Measurements from ENCODE around the gene TCF12.
A peak's percentile ranks its signal among the peaks of the same experiment; 100 is the strongest.

The TCF12 gene

GRCh38 chr15:57305009-57305408 lies 386.6 kb downstream of the TCF12 start:
- no peak for TF ChIP-seq YY1 (IDR thresholded peaks at IDR 0.05; ENCODE audit: low read depth)
- TF ChIP-seq RAD21 (IDR thresholded peaks at IDR 0.05; ENCODE audit: low read depth), result no peak
- TF ChIP-seq, protein P1, sequence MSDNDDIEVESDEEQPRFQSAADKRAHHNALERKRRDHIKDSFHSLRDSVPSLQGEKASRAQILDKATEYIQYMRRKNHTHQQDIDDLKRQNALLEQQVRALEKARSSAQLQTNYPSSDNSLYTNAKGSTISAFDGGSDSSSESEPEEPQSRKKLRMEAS (IDR thresholded peaks at IDR 0.05), result no peak
- TF ChIP-seq NFIC (IDR thresholded peaks at IDR 0.05), result no peak
- no peak for TF ChIP-seq TAF1 (IDR thresholded peaks at IDR 0.05; ENCODE audit: low read depth)
- no peak for TF ChIP-seq CREB1 (IDR thresholded peaks at IDR 0.05; ENCODE audit: low read depth)
- no peak for TF ChIP-seq ZBTB7A (IDR thresholded peaks at IDR 0.05; ENCODE audit: low read depth)
- TF ChIP-seq, protein P2, sequence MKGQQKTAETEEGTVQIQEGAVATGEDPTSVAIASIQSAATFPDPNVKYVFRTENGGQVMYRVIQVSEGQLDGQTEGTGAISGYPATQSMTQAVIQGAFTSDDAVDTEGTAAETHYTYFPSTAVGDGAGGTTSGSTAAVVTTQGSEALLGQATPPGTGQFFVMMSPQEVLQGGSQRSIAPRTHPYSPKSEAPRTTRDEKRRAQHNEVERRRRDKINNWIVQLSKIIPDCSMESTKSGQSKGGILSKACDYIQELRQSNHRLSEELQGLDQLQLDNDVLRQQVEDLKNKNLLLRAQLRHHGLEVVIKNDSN (IDR thresholded peaks at IDR 0.05), result no peak
- no peak for TF ChIP-seq TEAD4 (IDR thresholded peaks at IDR 0.05)
- no peak for TF ChIP-seq CEBPB (IDR thresholded peaks at IDR 0.05)
- TF ChIP-seq EGR1 (IDR thresholded peaks at IDR 0.05), result no peak
- TF ChIP-seq TCF12 (IDR thresholded peaks at IDR 0.05; ENCODE audit: low read depth), result no peak
- TF ChIP-seq, protein P3, sequence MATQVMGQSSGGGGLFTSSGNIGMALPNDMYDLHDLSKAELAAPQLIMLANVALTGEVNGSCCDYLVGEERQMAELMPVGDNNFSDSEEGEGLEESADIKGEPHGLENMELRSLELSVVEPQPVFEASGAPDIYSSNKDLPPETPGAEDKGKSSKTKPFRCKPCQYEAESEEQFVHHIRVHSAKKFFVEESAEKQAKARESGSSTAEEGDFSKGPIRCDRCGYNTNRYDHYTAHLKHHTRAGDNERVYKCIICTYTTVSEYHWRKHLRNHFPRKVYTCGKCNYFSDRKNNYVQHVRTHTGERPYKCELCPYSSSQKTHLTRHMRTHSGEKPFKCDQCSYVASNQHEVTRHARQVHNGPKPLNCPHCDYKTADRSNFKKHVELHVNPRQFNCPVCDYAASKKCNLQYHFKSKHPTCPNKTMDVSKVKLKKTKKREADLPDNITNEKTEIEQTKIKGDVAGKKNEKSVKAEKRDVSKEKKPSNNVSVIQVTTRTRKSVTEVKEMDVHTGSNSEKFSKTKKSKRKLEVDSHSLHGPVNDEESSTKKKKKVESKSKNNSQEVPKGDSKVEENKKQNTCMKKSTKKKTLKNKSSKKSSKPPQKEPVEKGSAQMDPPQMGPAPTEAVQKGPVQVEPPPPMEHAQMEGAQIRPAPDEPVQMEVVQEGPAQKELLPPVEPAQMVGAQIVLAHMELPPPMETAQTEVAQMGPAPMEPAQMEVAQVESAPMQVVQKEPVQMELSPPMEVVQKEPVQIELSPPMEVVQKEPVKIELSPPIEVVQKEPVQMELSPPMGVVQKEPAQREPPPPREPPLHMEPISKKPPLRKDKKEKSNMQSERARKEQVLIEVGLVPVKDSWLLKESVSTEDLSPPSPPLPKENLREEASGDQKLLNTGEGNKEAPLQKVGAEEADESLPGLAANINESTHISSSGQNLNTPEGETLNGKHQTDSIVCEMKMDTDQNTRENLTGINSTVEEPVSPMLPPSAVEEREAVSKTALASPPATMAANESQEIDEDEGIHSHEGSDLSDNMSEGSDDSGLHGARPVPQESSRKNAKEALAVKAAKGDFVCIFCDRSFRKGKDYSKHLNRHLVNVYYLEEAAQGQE (IDR thresholded peaks at IDR 0.05; ENCODE audit: low read depth), result no peak

GRCh38 chr15:57306161-57306943 lies 387.9 kb downstream of the TCF12 start:
- TF ChIP-seq FOXM1 (IDR thresholded peaks at IDR 0.05; ENCODE audit: borderline replicate concordance, low read depth) (no peak), NFIC (IDR thresholded peaks at IDR 0.05) (no peak), EGR1 (IDR thresholded peaks at IDR 0.05) (no peak), TAF1 (IDR thresholded peaks at IDR 0.05; ENCODE audit: low read depth) (no peak), CEBPB (IDR thresholded peaks at IDR 0.05) (no peak), EP300 (IDR thresholded peaks at IDR 0.05; ENCODE audit: borderline replicate concordance) (no peak), TCF12 (IDR thresholded peaks at IDR 0.05; ENCODE audit: low read depth) (no peak), CREB1 (IDR thresholded peaks at IDR 0.05; ENCODE audit: low read depth) (no peak), ZBTB7A (IDR thresholded peaks at IDR 0.05; ENCODE audit: low read depth) (no peak), TEAD4 (IDR thresholded peaks at IDR 0.05) (no peak), YY1 (IDR thresholded peaks at IDR 0.05; ENCODE audit: low read depth) (no peak), RAD21 (IDR thresholded peaks at IDR 0.05; ENCODE audit: low read depth) (peak; percentile 88)
- TF ChIP-seq, protein P1 (IDR thresholded peaks at IDR 0.05), result peak; percentile 53
- TF ChIP-seq, protein P3 (IDR thresholded peaks at IDR 0.05; ENCODE audit: low read depth), result no peak
- TF ChIP-seq, protein P2 (IDR thresholded peaks at IDR 0.05), result peak; percentile 84

DNA sequence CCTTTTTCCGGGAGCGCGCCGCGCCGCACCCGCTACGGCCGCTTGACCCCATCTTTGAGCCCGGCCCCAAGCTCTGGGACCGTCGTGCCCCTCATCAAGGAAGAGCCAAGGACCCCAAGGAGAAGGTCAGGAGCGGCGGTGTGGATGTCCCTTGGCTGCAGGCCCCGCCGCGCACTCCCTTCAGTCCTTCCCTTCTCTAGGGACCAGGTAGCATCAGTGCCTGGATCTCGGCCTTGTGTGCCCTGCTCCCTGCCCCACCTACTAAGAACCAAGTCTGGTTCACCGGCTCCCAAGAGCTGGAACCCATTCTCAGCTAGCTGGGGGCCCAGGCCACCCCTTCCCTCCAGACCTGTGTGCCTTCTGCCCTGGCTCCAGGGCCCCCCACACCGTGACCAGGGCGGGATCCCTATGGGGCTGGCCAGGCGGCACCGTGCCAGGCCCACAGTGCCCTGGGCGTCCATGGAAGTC lies 388.5 kb downstream of the TCF12 start:
- TF ChIP-seq TAF1 (IDR thresholded peaks at IDR 0.05; ENCODE audit: low read depth) (no peak), CEBPB (IDR thresholded peaks at IDR 0.05) (no peak), TEAD4 (IDR thresholded peaks at IDR 0.05) (no peak), EGR1 (IDR thresholded peaks at IDR 0.05) (no peak), RAD21 (IDR thresholded peaks at IDR 0.05; ENCODE audit: low read depth) (no peak), FOXM1 (IDR thresholded peaks at IDR 0.05; ENCODE audit: borderline replicate concordance, low read depth) (no peak), ZBTB7A (IDR thresholded peaks at IDR 0.05; ENCODE audit: low read depth) (no peak), YY1 (IDR thresholded peaks at IDR 0.05; ENCODE audit: low read depth) (no peak), TCF12 (IDR thresholded peaks at IDR 0.05; ENCODE audit: low read depth) (no peak), EP300 (IDR thresholded peaks at IDR 0.05; ENCODE audit: borderline replicate concordance) (no peak), CREB1 (IDR thresholded peaks at IDR 0.05; ENCODE audit: low read depth) (no peak), NFIC (IDR thresholded peaks at IDR 0.05) (no peak)
- TF ChIP-seq, protein P2 (IDR thresholded peaks at IDR 0.05), result no peak
- TF ChIP-seq, protein P3 (IDR thresholded peaks at IDR 0.05; ENCODE audit: low read depth), result no peak
- TF ChIP-seq, protein P1 (IDR thresholded peaks at IDR 0.05), result no peak
